LNCaP clone FGC (cell line): Measurements from ENCODE around the gene NMT1.

Experiments
- DNase-seq: peaks from one replicate; pipeline ENCODE4 v3.0.0-alpha.2; 2011; ENCODE audit warnings: low read depth
- H3K4me3 ChIP-seq: 2 replicates; pipeline ENCODE4 v1.5.1; 2011; ENCODE audit warnings: mild to moderate bottlenecking, low read depth, low read length, control low read depth
- TF ChIP-seq, protein P1 (sequence below): IDR thresholded peaks from 2 replicates; pipeline ENCODE4 v1.5.1; 2012; ENCODE audit warnings: mild to moderate bottlenecking; ENCODE audit not compliant: control insufficient read depth, insufficient read depth; ENCODE audit errors: extremely low read depth

Gene NMT1

GRCh38 chr17:45114117-45114932, 53.2 kb downstream of the NMT1 start:
- no peak overlapping the region for H3K4me3 ChIP-seq
- TF ChIP-seq, protein P1, sequence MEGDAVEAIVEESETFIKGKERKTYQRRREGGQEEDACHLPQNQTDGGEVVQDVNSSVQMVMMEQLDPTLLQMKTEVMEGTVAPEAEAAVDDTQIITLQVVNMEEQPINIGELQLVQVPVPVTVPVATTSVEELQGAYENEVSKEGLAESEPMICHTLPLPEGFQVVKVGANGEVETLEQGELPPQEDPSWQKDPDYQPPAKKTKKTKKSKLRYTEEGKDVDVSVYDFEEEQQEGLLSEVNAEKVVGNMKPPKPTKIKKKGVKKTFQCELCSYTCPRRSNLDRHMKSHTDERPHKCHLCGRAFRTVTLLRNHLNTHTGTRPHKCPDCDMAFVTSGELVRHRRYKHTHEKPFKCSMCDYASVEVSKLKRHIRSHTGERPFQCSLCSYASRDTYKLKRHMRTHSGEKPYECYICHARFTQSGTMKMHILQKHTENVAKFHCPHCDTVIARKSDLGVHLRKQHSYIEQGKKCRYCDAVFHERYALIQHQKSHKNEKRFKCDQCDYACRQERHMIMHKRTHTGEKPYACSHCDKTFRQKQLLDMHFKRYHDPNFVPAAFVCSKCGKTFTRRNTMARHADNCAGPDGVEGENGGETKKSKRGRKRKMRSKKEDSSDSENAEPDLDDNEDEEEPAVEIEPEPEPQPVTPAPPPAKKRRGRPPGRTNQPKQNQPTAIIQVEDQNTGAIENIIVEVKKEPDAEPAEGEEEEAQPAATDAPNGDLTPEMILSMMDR: no peak
- no peak for DNase-seq

DNA sequence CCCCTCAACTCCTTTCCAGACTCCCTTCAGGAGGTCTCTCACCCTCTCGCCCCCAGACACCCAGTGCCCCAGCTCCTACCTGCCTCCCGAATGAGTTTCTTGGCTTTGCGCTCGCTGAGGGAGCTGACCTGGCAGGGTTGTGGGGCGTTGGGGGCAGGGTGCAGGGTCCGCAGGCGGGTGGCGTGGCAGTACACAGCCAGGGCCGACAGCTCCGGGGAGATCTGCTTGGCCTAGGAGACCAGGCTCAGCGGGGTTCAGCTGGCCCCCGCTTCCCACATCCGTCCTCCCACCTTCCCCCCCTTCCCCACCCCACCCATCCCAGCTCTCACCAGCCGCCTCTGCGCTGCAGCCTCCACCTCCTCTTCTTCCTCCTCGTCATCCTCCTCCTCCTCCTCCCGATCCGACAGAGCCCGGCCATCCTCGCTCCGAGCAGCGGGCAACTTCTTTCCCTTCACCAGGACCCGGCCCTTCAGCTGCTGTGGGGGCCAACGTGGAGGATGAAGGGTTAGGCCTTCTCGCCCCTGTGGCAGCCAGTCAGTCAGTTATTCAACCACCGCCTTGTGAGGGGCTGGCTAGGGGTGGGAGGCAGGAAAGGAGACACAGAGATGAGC, 54.0 kb downstream of the NMT1 start:
- no peak for DNase-seq
- TF ChIP-seq, protein P1: no peak
- H3K4me3 ChIP-seq: no peak overlapping the region

DNA sequence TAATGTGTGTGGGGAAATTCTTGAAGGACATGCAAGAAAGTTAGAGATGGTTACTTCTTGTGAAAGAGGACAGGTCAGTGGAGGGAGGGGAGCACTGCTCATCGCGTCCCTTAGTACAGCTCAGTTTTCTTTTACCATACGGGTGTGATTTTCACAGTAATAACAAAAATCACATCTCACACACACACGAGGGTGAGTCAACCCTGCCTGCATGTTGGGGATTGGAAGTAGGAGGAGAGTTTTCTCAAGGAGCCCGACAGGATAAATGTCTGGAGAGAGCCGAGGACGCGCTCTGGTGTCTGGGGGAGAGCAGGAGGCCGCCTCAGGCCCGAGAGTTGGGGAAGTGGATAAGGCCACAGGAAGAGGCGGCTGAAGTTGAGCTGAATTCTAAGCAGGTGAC, 54.8 kb downstream of the NMT1 start:
- TF ChIP-seq, protein P1: no peak
- no peak overlapping the region for H3K4me3 ChIP-seq
- no peak for DNase-seq

GRCh38 chr17:45116434-45117016, 55.4 kb downstream of the NMT1 start:
- TF ChIP-seq, protein P1: no peak
- DNase-seq: no peak
- H3K4me3 ChIP-seq: no peak overlapping the region

GRCh38 chr17:45117334-45117733, 56.2 kb downstream of the NMT1 start:
- H3K4me3 ChIP-seq: no peak overlapping the region
- no peak for DNase-seq
- TF ChIP-seq, protein P1: no peak

- TF ChIP-seq, protein P1: no peak
- no peak overlapping the region for H3K4me3 ChIP-seq
- no peak for DNase-seq
Observed at GRCh38 chr17:45117848-45118646, 56.9 kb downstream of the NMT1 start.
